ENCODE data around the gene CTNND2.
"Not testable (repeated sequence)": the region's sequence is repeated elsewhere in the genome, so short reads cannot be mapped to it uniquely, and the experiment has no call there.

CTNND2 gene

DNA sequence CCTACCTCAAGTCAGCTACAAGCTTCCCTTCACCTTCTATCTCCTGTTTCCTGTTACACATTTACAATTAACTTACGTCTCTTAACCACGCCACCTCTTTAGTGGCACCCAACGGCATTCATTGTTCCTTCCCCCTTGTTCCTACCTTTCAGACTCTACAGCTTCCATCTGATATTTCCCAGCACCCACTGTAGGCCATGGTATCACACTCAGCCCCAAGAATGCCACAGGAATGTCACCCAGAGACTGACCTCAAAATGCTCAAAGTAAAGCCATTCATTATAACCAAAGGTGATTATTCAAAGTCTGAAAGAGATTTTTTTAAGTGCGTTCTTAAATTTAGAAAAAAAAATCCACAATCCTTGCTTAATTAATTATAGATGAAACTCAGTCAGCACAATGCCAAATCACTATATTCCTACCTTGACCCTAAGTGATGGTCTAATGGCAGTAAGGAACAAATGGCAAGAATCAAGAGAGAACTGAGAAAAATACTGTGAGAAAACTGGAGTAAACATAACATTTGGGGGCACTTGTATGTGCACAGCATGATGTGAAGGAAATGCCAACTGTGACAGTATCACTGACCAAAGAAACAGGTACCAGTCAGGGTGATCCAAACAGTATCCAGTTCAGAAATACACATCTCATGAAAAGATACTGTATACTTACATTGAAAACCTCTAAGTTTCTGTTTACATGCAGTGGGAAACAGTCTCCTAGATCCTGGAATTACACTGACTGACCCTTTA is 52.1 kb downstream of the CTNND2 start:
- no peak overlapping the region for H3K27ac ChIP-seq
- TF ChIP-seq ZFX (IDR thresholded peaks at IDR 0.05), result no peak
- TF ChIP-seq, protein P1, sequence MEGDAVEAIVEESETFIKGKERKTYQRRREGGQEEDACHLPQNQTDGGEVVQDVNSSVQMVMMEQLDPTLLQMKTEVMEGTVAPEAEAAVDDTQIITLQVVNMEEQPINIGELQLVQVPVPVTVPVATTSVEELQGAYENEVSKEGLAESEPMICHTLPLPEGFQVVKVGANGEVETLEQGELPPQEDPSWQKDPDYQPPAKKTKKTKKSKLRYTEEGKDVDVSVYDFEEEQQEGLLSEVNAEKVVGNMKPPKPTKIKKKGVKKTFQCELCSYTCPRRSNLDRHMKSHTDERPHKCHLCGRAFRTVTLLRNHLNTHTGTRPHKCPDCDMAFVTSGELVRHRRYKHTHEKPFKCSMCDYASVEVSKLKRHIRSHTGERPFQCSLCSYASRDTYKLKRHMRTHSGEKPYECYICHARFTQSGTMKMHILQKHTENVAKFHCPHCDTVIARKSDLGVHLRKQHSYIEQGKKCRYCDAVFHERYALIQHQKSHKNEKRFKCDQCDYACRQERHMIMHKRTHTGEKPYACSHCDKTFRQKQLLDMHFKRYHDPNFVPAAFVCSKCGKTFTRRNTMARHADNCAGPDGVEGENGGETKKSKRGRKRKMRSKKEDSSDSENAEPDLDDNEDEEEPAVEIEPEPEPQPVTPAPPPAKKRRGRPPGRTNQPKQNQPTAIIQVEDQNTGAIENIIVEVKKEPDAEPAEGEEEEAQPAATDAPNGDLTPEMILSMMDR (conservative IDR thresholded peaks at IDR 0.05), result no peak

GRCh38 chr5:11851416-11851815 is 52.8 kb downstream of the CTNND2 start:
- TF ChIP-seq ZFX (IDR thresholded peaks at IDR 0.05), result no peak
- TF ChIP-seq, protein P1 (conservative IDR thresholded peaks at IDR 0.05), result no peak
- H3K27ac ChIP-seq, result no peak overlapping the region

- H3K27ac ChIP-seq, result not testable (repeated sequence)
Observed at GRCh38 chr5:11828566-11828965, 75.7 kb downstream of the CTNND2 start.

- no peak overlapping the region for H3K27ac ChIP-seq
- TF ChIP-seq ZFX (IDR thresholded peaks at IDR 0.05), result no peak
- TF ChIP-seq, protein P1 (conservative IDR thresholded peaks at IDR 0.05), result no peak; the same call in 1 of the 2 replicates
Observed at GRCh38 chr5:11822598-11822997, 81.6 kb downstream of the CTNND2 start.

- no peak overlapping the region for H3K27ac ChIP-seq
- TF ChIP-seq ZFX (IDR thresholded peaks at IDR 0.05), result no peak
- TF ChIP-seq, protein P1 (conservative IDR thresholded peaks at IDR 0.05), result no peak
Observed at GRCh38 chr5:11815916-11816315, 88.3 kb downstream of the CTNND2 start.

- TF ChIP-seq, protein P1 (conservative IDR thresholded peaks at IDR 0.05), result no peak
- TF ChIP-seq ZFX (IDR thresholded peaks at IDR 0.05), result no peak
- H3K27ac ChIP-seq, result no peak overlapping the region
Observed at GRCh38 chr5:11815481-11815880, 88.8 kb downstream of the CTNND2 start.

- TF ChIP-seq, protein P1 (conservative IDR thresholded peaks at IDR 0.05), result no peak
- no peak for TF ChIP-seq ZFX (IDR thresholded peaks at IDR 0.05)
- H3K27ac ChIP-seq, result no peak overlapping the region
Observed at GRCh38 chr5:11814373-11814772, 89.9 kb downstream of the CTNND2 start.

DNA sequence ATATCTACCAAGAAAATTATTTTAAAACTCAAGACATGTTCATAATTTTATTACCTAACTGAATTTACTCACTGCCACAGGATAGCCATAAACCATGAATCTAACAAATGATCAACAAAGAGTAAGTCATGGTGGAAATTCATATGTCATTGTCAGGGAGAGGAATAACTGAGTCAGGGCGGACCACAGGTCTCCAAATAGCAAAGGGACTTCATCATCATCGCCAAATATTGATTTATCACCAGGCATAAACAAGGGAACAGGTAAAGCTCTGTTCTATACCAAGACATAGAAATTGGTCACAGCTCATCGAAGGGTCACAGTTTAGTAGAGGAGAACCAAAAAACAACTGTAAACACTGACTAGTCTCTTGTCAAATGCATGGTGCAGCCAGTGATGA is 94.8 kb downstream of the CTNND2 start:
- TF ChIP-seq, protein P1 (conservative IDR thresholded peaks at IDR 0.05), result no peak
- no peak for TF ChIP-seq ZFX (IDR thresholded peaks at IDR 0.05)
- no peak overlapping the region for H3K27ac ChIP-seq

Measured in C4-2B (cell line).